Measurements from ENCODE around the gene SOX11.

Gene SOX11

DNA sequence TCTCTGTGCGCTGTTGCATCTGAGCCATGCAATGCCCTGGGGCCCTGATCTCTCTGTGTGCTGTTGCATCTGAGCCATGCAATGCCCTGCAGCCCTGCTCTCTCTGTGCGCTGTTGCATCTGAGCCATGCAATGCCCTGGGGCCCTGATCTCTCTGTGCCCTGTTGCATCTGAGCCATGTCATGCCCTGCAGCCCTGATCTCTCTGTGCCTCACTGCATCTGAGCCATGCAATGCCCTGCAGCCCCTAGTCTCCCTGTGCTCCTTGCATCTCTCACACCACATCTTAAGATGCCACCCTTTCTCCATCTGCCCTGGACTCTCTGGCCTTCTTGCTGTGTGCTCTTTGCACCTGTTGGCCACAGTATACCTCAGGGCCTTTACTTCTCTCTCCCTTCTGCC is 56.2 kb downstream of the SOX11 start:
- Histone ChIP-seq H3K9ac (ENCODE audit: low read length) (no peak overlapping the region), H3K4me1 (ENCODE audit: control insufficient read depth, insufficient read depth, low read length) (no peaks in the 10 kb centered on the region), H3K27me3 (replicated peaks; ENCODE audit: control insufficient read depth, insufficient read depth, low read length) (no peaks in the 10 kb centered on the region), H3K36me3 (ENCODE audit: control insufficient read depth, insufficient read depth, low read length, severe bottlenecking) (no peaks in the 10 kb centered on the region), H3K9me3 (ENCODE audit: control insufficient read depth, low read length) (no peaks in the 10 kb centered on the region), H3K4me3 (ENCODE audit: low read length) (no peak overlapping the region)
- DNase-seq (ENCODE audit: low read depth) = no peak

- H3K9me3 ChIP-seq (ENCODE audit: control insufficient read depth, low read length) = no peaks in the 10 kb centered on the region
- no peak overlapping the region for H3K9ac ChIP-seq (ENCODE audit: low read length)
- no peaks in the 10 kb centered on the region for H3K27me3 ChIP-seq (replicated peaks; ENCODE audit: control insufficient read depth, insufficient read depth, low read length)
- no peak for DNase-seq (ENCODE audit: low read depth)
- no peaks in the 10 kb centered on the region for H3K4me1 ChIP-seq (ENCODE audit: control insufficient read depth, insufficient read depth, low read length)
- H3K4me3 ChIP-seq (ENCODE audit: low read length) = no peak overlapping the region
- H3K36me3 ChIP-seq (ENCODE audit: control insufficient read depth, insufficient read depth, low read length, severe bottlenecking) = no peaks in the 10 kb centered on the region
These were observed 56.8 kb downstream of the SOX11 start for GRCh38 chr2:5748946-5749345.

DNA sequence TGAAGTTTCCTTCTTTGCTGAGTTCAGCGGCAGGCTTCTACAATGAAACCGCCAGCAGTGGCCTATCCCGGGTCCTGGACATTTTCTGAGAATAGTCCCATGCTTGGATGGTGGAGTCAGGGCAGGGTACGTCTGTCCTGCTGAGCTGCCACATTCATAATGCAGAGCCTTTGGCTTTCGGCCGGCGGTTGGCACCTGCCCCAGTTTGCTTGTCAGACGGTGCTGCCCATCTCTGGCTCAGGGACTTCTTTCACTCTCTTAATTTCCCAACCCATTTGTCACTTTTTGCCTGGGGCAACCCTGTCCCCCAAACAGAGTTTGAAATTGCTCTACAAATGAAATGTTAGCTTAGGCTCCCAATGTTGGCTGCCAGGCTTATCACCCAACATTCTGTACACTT is 57.2 kb downstream of the SOX11 start:
- H3K4me3 ChIP-seq (ENCODE audit: low read length) = no peak overlapping the region
- no peaks in the 10 kb centered on the region for H3K4me1 ChIP-seq (ENCODE audit: control insufficient read depth, insufficient read depth, low read length)
- no peaks in the 10 kb centered on the region for H3K9me3 ChIP-seq (ENCODE audit: control insufficient read depth, low read length)
- no peaks in the 10 kb centered on the region for H3K36me3 ChIP-seq (ENCODE audit: control insufficient read depth, insufficient read depth, low read length, severe bottlenecking)
- no peaks in the 10 kb centered on the region for H3K27me3 ChIP-seq (replicated peaks; ENCODE audit: control insufficient read depth, insufficient read depth, low read length)
- DNase-seq (ENCODE audit: low read depth) = no peak
- no peak overlapping the region for H3K9ac ChIP-seq (ENCODE audit: low read length)

All from adipocyte (in vitro differentiated cells).